K562 treated with DMSO at 1 percent for 48 hours (cell line): ENCODE measurements around the gene LRP10. TPM values are rescaled to one million over a fixed set of nuclear protein-coding genes. Genes with fewer than 3 reads are reported as not detected.

Experiments
- total RNA-seq: library from RNA; unstranded; fragments of 300-600 nt; gene quantifications from 2 replicates; pipeline ENCODE4 v1.2.3, GENCODE V29; 2022; ENCODE audit warnings: low replicate concordance; ENCODE audit errors: extremely low read depth

The LRP10 gene
- not detected in 2 replicates for total RNA-seq

GRCh38 chr14:22871224-22872032, at the start of gene LRP10:
TSS of gene LRP10 (plus strand) at chr14:22871740. CDS start at chr14:22872304, 564 bp downstream.

GRCh38 chr14:22829661-22830442, 41.7 kb upstream of the LRP10 start, which contains the start of gene MRPL52:
TSS of gene MRPL52 (plus strand) at chr14:22829887. CDS start at chr14:22829913, 26 bp downstream.

DNA sequence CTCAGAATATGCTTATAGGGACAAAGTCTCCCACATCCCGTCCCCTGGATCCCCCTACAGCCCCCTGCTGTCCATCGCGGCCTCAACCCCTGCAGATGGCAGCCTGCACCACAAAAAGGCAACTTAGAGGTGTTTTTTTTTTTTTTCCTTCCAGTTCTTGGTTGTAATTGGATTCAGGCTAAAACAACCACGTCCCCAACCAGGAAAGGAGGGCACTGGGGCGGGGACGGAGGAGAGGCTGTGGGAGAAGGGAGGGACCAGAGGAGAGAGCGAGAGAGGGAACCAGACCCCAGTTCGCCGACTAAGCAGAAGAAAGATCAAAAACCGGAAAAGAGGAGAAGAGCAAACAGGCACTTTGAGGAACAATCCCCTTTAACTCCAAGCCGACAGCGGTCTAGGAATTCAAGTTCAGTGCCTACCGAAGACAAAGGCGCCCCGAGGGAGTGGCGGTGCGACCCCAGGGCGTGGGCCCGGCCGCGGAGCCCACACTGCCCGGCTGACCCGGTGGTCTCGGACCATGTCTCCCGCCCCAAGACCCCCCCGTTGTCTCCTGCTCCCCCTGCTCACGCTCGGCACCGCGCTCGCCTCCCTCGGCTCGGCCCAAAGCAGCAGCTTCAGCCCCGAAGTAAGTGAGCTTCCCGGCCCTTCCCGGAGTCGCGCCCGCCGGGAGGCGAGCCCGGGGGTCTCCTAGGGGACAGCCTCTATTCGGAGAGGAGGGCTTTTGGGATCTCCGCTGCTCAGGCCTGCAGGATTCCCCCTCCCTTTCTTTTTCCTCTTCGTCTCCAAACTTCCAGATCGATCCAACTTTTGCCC, 35.0 kb upstream of the LRP10 start, which contains the start of gene MMP14:
TSS of gene MMP14 (plus strand) at position 285 of the 813 bp plus-strand sequence. CDS start at position 518, 233 bp downstream.

DNA sequence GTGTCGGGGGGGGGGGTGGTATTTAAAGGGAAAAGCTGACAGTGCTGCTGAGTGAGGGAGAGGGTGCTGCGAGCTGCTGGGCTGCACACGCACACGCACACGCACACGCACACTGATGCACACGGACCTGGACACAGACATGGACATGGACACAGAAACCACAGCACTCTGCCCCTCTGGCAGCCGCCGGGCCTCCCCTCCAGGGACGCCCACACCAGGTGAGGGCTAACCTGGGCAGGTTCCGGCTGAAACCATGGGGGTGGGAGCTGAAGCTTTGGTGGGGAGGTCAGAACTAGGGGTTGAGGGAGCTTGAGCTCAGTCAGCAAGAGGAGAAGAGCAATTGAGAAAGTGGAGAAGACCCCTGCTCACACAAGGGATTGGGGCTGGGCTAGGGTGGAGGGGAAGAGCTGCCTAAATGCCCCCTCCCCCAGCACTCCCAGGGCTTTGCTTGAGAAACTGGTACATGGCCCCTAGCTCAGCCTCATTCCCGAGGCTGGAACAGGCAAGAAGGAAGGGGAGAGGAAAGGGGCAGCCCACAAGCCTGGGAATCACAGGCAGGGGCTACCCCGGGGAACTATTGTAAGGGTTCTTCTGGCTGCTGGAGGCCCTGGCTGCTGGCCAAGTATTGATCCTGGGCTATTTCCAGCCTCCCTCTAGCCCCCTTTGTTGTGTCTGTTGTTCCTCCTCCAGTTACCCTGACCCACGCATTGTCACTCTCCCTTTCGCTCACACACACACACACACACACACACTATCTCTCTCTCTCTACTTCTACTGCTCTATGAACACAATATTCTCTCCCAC, 11.8 kb downstream of the LRP10 start, which contains the start of gene REM2:
TSS of gene REM2 (plus strand) at position 50 of the 804 bp plus-strand sequence. CDS start at position 116, 66 bp downstream.

GRCh38 chr14:22918804-22919600, 47.5 kb downstream of the LRP10 start, which contains the start of gene RBM23:
TSS of gene RBM23 (minus strand) at chr14:22919149.

GRCh38 chr14:22929104-22929960, 57.8 kb downstream of the LRP10 start, which contains the start of gene PRMT5:
TSS of gene PRMT5 (minus strand) at chr14:22929376. CDS start at chr14:22929361, 15 bp downstream.

Other genes starting within 250 kb of the LRP10 start
- not detected in 2 replicates for gene OR6J1, start 227.4 kb upstream of the LRP10 start, total RNA-seq
- not detected in 2 replicates for gene OXA1L, start 105.1 kb upstream of the LRP10 start, total RNA-seq
- not detected in 2 replicates for gene SLC7A7, start 56.3 kb upstream of the LRP10 start, total RNA-seq
- gene MRPL52, start 41.9 kb upstream of the LRP10 start, total RNA-seq: not detected in 2 replicates
- gene MMP14, start 35.2 kb upstream of the LRP10 start, total RNA-seq: not detected in 2 replicates
- gene REM2, start 11.5 kb downstream of the LRP10 start, total RNA-seq: not detected in 2 replicates
- gene RBM23, start 47.4 kb downstream of the LRP10 start, total RNA-seq: not detected in 2 replicates
- not detected in 2 replicates for gene PRMT5, start 57.6 kb downstream of the LRP10 start, total RNA-seq
- not detected in 2 replicates for gene HAUS4, start 85.3 kb downstream of the LRP10 start, total RNA-seq
- not detected in 2 replicates for gene AJUBA, start 110.8 kb downstream of the LRP10 start, total RNA-seq
- gene C14orf93, start 138.4 kb downstream of the LRP10 start, total RNA-seq: not detected in 2 replicates
- not detected in 2 replicates for gene PSMB5, start 163.2 kb downstream of the LRP10 start, total RNA-seq
- gene PSMB11, start 170.5 kb downstream of the LRP10 start, total RNA-seq: not detected in 2 replicates
- gene CDH24, start 185.8 kb downstream of the LRP10 start, total RNA-seq: not detected in 2 replicates
- gene ACIN1, start 223.4 kb downstream of the LRP10 start, total RNA-seq: not detected in 2 replicates
- not detected in 2 replicates for gene C14orf119, start 223.8 kb downstream of the LRP10 start, total RNA-seq
- gene CIROP, start 233.2 kb downstream of the LRP10 start, total RNA-seq: not detected in 2 replicates
- gene CEBPE, start 247.5 kb downstream of the LRP10 start, total RNA-seq: not detected in 2 replicates